HEK293T (cell line): ENCODE measurements around the gene CPLANE2.

Experiments used
- ELF4 ChIP-seq: fragments of 450-650 bp; IDR thresholded peaks from 2 replicates; pipeline ENCODE4 v1.6.1; 2017; ENCODE audit warnings: antibody characterized with exemption
- FOXA1 ChIP-seq: fragments of 450-650 bp; IDR thresholded peaks from 2 replicates; pipeline ENCODE4 v1.6.1; 2016; ENCODE audit warnings: mild to moderate bottlenecking
- HDGF ChIP-seq: fragments of 450-650 bp; IDR thresholded peaks from 2 replicates; pipeline ENCODE4 v1.6.1; 2017; ENCODE audit warnings: antibody characterized with exemption, borderline replicate concordance
- SP1 ChIP-seq: fragments of 450-650 bp; IDR thresholded peaks from 2 replicates; pipeline ENCODE4 v1.6.1; 2017
- ZNF384 ChIP-seq: fragments of 450-650 bp; IDR thresholded peaks from 2 replicates; pipeline ENCODE4 v1.6.1; 2016

- TF ChIP-seq FOXA1, result no peak
- no peak for TF ChIP-seq SP1
- TF ChIP-seq ZNF384, result no peak
- TF ChIP-seq HDGF, result no peak
- no peak for TF ChIP-seq ELF4
Measured at GRCh38 chr1:16191309-16191708, 45.7 kb downstream of the CPLANE2 start.
